Esophagus squamous epithelium (tissue), 4 donors: ENCODE data around the gene TRIP13.

Experiments
- POLR2A ChIP-seq, 4 donors: fragments of 450-650 bp; IDR thresholded peaks; one replicate each; pipeline ENCODE4 v1.6.1; 2017; ENCODE audit warnings: antibody characterized with exemption in 4 of 4, mild to moderate bottlenecking in 4 of 4, moderate library complexity in 3 of 4
- TF ChIP-seq, protein P1 (sequence below), 6 experiments: fragments of 450-650 bp in 4 of 6; fragments of 200-600 bp in 2 of 6; sonication (generic) in 2 of 6; IDR thresholded peaks; one replicate each; pipeline ENCODE4 v1.5.1; 2016 to 2019; ENCODE audit warnings: antibody characterized with exemption in 6 of 6, mild to moderate bottlenecking in 4 of 6, moderate library complexity in 4 of 6

DNA sequence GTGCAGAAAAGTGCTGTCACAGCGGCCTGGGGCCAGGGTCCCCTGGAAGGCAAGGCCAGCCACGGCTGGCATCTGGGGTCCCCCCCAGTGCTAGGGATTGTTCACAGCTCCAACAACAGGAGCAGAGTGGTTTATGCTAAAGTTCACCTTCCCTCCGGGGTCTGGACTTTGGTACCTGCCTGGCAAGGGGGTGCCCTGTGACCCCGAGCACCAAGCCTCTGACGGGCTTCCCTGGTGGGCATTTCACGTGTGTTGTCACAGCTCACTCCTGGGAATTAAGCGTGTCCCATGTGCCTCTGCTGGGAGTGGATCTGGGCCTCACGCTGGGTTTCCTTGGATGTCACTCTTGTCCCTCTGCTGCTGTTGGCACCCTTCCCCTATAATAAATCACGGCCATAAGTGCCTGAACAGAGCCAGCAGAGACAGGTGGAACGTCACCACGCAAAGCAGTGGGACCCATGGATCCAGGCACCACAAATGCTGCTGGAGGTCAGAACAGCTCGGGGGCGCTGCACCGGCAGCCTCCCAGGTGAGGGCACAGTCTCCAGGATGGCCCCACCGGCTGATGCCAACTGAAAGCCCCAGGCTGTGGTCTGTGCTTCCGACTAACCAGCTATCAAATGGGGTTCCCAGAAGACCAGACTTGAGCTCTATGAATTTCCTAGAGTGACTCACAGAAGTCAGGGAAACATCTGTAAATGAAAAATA lies 24.1 kb upstream of the TRIP13 start:
- TF ChIP-seq, protein P1, sequence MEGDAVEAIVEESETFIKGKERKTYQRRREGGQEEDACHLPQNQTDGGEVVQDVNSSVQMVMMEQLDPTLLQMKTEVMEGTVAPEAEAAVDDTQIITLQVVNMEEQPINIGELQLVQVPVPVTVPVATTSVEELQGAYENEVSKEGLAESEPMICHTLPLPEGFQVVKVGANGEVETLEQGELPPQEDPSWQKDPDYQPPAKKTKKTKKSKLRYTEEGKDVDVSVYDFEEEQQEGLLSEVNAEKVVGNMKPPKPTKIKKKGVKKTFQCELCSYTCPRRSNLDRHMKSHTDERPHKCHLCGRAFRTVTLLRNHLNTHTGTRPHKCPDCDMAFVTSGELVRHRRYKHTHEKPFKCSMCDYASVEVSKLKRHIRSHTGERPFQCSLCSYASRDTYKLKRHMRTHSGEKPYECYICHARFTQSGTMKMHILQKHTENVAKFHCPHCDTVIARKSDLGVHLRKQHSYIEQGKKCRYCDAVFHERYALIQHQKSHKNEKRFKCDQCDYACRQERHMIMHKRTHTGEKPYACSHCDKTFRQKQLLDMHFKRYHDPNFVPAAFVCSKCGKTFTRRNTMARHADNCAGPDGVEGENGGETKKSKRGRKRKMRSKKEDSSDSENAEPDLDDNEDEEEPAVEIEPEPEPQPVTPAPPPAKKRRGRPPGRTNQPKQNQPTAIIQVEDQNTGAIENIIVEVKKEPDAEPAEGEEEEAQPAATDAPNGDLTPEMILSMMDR (IDR thresholded peaks at IDR 0.05): no peak
- TF ChIP-seq POLR2A (IDR thresholded peaks at IDR 0.05): no peak
